GM19328 (cell line): ENCODE results near the gene REG3A.

Source experiments
- ATAC-seq: cut with Tn5 transposase; IDR thresholded peaks from one replicate; pipeline ENCODE4 v1.9.1; 2021; ENCODE audit warnings: mild to moderate bottlenecking, moderate library complexity; ENCODE audit not compliant: unreplicated experiment

The REG3A gene

GRCh38 chr2:79122676-79123075 is 36.9 kb downstream of the REG3A start:
- ATAC-seq, result no peak

GRCh38 chr2:79120194-79120713 is 39.3 kb downstream of the REG3A start, which contains the start of gene REG1A:
Gene REG1A, plus strand, starts transcription at chr2:79120488. Its CDS starts 374 bp downstream, at chr2:79120862.
- ATAC-seq, result no peak

GRCh38 chr2:79116997-79117928 is 42.3 kb downstream of the REG3A start:
- ATAC-seq, result no peak

DNA sequence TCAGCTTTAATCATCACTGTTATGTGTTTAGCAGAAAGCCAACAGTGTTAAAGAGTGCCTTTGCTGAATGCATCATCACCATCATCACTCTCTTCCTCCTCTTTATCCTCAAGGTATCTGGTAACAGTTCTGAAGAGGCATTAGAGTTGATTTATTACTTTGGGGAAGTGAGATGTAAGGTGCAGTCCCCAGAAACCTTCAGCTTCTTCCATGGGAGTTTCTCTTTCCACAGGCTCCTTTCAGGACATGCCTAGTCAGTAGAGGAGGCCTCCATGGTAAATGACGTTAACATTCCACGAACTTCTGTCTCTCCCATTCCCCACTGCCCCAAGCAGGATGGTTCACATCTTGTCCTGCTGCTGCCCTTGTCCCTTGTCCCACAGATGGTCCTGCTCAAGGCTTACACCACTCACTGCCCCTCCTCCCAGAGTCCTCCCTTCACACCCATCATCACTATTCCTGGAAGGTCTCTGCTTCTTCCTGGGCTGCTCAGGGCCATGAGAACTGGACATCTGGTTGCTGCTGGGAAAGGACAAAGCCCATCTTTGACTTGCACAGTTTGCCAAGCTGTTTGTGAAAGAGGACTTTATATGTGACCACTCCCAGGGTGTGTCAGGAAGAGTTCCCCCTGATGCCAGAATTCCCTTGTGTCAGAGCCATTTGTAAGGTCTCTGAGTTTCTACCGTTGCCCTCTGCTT is 44.6 kb downstream of the REG3A start:
- ATAC-seq, result no peak

- ATAC-seq, result no peak
These were observed 47.3 kb downstream of the REG3A start for GRCh38 chr2:79112269-79112668.
